Cardiac muscle cell (in vitro differentiated cells and primary cell): ENCODE data around the gene ISM1. TPM values are rescaled to one million over a fixed set of nuclear protein-coding genes. Genes with fewer than 3 reads are reported as not detected.

Experiments used
- DNase-seq, 2 donors: peaks; one replicate each; pipeline versions ENCODE4 v3.0.0 to v3.0.0-alpha.2; 2010 to 2017; ENCODE audit warnings: low read depth in 1 of 2, low spot score in 1 of 2
- H3K27ac ChIP-seq: fragments of 200-600 bp; sonication (generic); 2 replicates; pipeline ENCODE4 v1.5.1; 2016
- H3K27me3 ChIP-seq: fragments of 200-600 bp; sonication (generic); 2 replicates; pipeline ENCODE4 v1.6.0; 2016; ENCODE audit warnings: control low read depth
- H3K36me3 ChIP-seq: fragments of 200-600 bp; sonication (generic); 2 replicates; pipeline ENCODE4 v1.5.1; 2016; ENCODE audit warnings: control low read depth
- H3K4me1 ChIP-seq: fragments of 200-600 bp; sonication (generic); 2 replicates; pipeline ENCODE4 v1.8.1; 2017; ENCODE audit warnings: low read depth, mild to moderate bottlenecking, mixed run types
- H3K4me3 ChIP-seq: fragments of 200-600 bp; sonication (generic); 2 replicates; pipeline ENCODE4 v1.5.1; 2016; ENCODE audit warnings: mild to moderate bottlenecking
- H3K9me3 ChIP-seq: fragments of 200-600 bp; sonication (generic); 2 replicates; pipeline ENCODE4 v1.5.1; 2017; ENCODE audit warnings: low read depth, mild to moderate bottlenecking, control low read depth
- CTCF ChIP-seq: IDR thresholded peaks from 2 replicates; pipeline ENCODE4 v1.5.1; 2012; ENCODE audit warnings: low read depth, mild to moderate bottlenecking, low read length
- polyA plus RNA-seq: library from polyadenylated mRNA; unstranded; fragments of >200 nt; fragmentation: Nextera tagmentation; extraction: Ambion mirVana; gene quantifications from 2 replicates; pipeline ENCODE4 v1.2.1, GENCODE V29; 2016
- total RNA-seq: library from RNA; depleted of rRNA; stranded (reverse); fragments of >200 nt; gene quantifications from 2 replicates; pipeline ENCODE4 v1.2.3, GENCODE V29; 2016

The ISM1 gene
- 0.07 and 0.21 TPM in 2 replicates for total RNA-seq
- 0.59 TPM in 1 of 2 replicates, not detected in the other for polyA plus RNA-seq

- DNase-seq, result peak; percentile 9 to 36
- no peaks in the 10 kb centered on the region for H3K9me3 ChIP-seq
- no peak within 1 kb of the TSS for H3K27ac ChIP-seq
- peak within 1 kb of the TSS; percentile 46 for H3K4me3 ChIP-seq
- peaks cover 75% of the 10 kb centered on the region for H3K27me3 ChIP-seq
- H3K36me3 ChIP-seq, result no peaks in the 10 kb centered on the region
- TF ChIP-seq CTCF, result no peak
- no peaks in the 10 kb centered on the region for H3K4me1 ChIP-seq
Observed at GRCh38 chr20:13220904-13221297, at the start of gene ISM1. Gene ISM1 (plus strand): TSS chr20:13221274. CDS start chr20:13221777, 503 bp downstream.

- TF ChIP-seq CTCF, result no peak
- Histone ChIP-seq H3K4me1 (no peaks in the 10 kb centered on the region), H3K27ac (no peak overlapping the region), H3K36me3 (no peaks in the 10 kb centered on the region), H3K9me3 (no peaks in the 10 kb centered on the region), H3K27me3 (no peaks in the 10 kb centered on the region), H3K4me3 (no peak overlapping the region)
- no peak for DNase-seq
Observed at GRCh38 chr20:13173201-13173600, 47.9 kb upstream of the ISM1 start.

GRCh38 chr20:13174402-13174801 is 46.7 kb upstream of the ISM1 start:
- Histone ChIP-seq H3K9me3 (no peaks in the 10 kb centered on the region), H3K36me3 (no peaks in the 10 kb centered on the region), H3K4me3 (no peak overlapping the region), H3K27me3 (no peaks in the 10 kb centered on the region), H3K27ac (no peak overlapping the region), H3K4me1 (no peaks in the 10 kb centered on the region)
- no peak for TF ChIP-seq CTCF
- no peak for DNase-seq

- DNase-seq, result no peak
- no peaks in the 10 kb centered on the region for H3K9me3 ChIP-seq
- H3K4me1 ChIP-seq, result no peaks in the 10 kb centered on the region
- TF ChIP-seq CTCF, result no peak
- no peaks in the 10 kb centered on the region for H3K27me3 ChIP-seq
- no peak overlapping the region for H3K4me3 ChIP-seq
- H3K36me3 ChIP-seq, result no peaks in the 10 kb centered on the region
- H3K27ac ChIP-seq, result no peak overlapping the region
Observed at GRCh38 chr20:13180986-13181889, 39.8 kb upstream of the ISM1 start.

GRCh38 chr20:13183005-13183404 is 38.1 kb upstream of the ISM1 start:
- no peak overlapping the region for H3K27ac ChIP-seq
- no peaks in the 10 kb centered on the region for H3K9me3 ChIP-seq
- no peak for DNase-seq
- no peak overlapping the region for H3K4me3 ChIP-seq
- TF ChIP-seq CTCF, result no peak
- H3K27me3 ChIP-seq, result no peaks in the 10 kb centered on the region
- no peaks in the 10 kb centered on the region for H3K36me3 ChIP-seq
- no peaks in the 10 kb centered on the region for H3K4me1 ChIP-seq
